GM23338 (cell line): ENCODE results near the gene CST3. TPM values are rescaled to one million over a fixed set of nuclear protein-coding genes. Genes with fewer than 3 reads are reported as not detected.

ENCODE experiments used
- ATAC-seq: fragments of 200-7000 bp; cut with Tn5 transposase; 3 replicates; pipeline ENCODE4 v1.9.1; 2020
- DNase-seq: peaks from one replicate; pipeline ENCODE4 v3.0.0-alpha.2; 2015; ENCODE audit warnings: low spot score
- H2AFZ ChIP-seq: fragments of 200-600 bp; sonication (generic); 2 replicates; pipeline ENCODE4 v1.8.0; 2016; ENCODE audit warnings: antibody characterized with exemption, mild to moderate bottlenecking, moderate library complexity
- H3F3A ChIP-seq: fragments of 200-600 bp; sonication (generic); replicated peaks from 2 replicates; pipeline ENCODE4 v1.8.0; 2017; ENCODE audit warnings: antibody characterized with exemption, mixed run types, low read depth
- H3K27ac ChIP-seq: fragments of 200-600 bp; sonication (generic); 2 replicates; pipeline ENCODE4 v1.6.1; 2016; ENCODE audit warnings: low read depth
- H3K27me3 ChIP-seq: fragments of 200-600 bp; sonication (generic); 2 replicates; pipeline ENCODE4 v1.8.0; 2016; ENCODE audit warnings: mild to moderate bottlenecking, mixed run types, moderate library complexity; ENCODE audit not compliant: insufficient read depth
- H3K36me3 ChIP-seq: fragments of 200-600 bp; sonication (generic); 2 replicates; pipeline ENCODE4 v1.8.0; 2016; ENCODE audit warnings: mild to moderate bottlenecking; ENCODE audit not compliant: insufficient read depth
- H3K4me1 ChIP-seq: fragments of 200-600 bp; sonication (generic); 2 replicates; pipeline ENCODE4 v1.8.0; 2016; ENCODE audit warnings: mild to moderate bottlenecking, moderate library complexity; ENCODE audit not compliant: insufficient read depth
- H3K4me2 ChIP-seq: fragments of 200-600 bp; sonication (generic); 2 replicates; pipeline ENCODE4 v1.7.1; 2017; ENCODE audit warnings: mixed run types
- H3K4me3 ChIP-seq: fragments of 200-600 bp; sonication (generic); 2 replicates; pipeline ENCODE4 v1.6.1; 2016; ENCODE audit warnings: mixed run types
- H3K79me2 ChIP-seq: fragments of 200-600 bp; sonication (generic); replicated peaks from 2 replicates; pipeline ENCODE4 v1.8.0; 2017; ENCODE audit warnings: mild to moderate bottlenecking; ENCODE audit not compliant: insufficient read depth
- H3K9me2 ChIP-seq: fragments of 200-600 bp; sonication (generic); 2 replicates; pipeline ENCODE4 v1.8.0; 2017; ENCODE audit not compliant: insufficient read depth
- H4K20me1 ChIP-seq: fragments of 200-600 bp; sonication (generic); replicated peaks from 2 replicates; pipeline ENCODE4 v1.8.0; 2017; ENCODE audit warnings: mild to moderate bottlenecking; ENCODE audit not compliant: insufficient read depth
- H3K27ac Mint-ChIP-seq: 2 replicates; pipeline ENCODE4 v1.8.0; 2020; ENCODE audit warnings: inconsistent platforms, mild to moderate bottlenecking, moderate library complexity, mixed read lengths
- H3K27me3 Mint-ChIP-seq: 3 replicates; pipeline ENCODE4 v1.8.0; 2022; ENCODE audit warnings: low read depth, mild to moderate bottlenecking, moderate library complexity, mixed read lengths, inconsistent platforms; ENCODE audit not compliant: insufficient read depth, poor library complexity
- H3K36me3 Mint-ChIP-seq: 3 replicates; pipeline ENCODE4 v1.8.0; 2021; ENCODE audit warnings: low read depth, mild to moderate bottlenecking, inconsistent platforms, moderate library complexity, mixed read lengths
- H3K4me1 Mint-ChIP-seq: 3 replicates; pipeline ENCODE4 v1.8.0; 2020; ENCODE audit warnings: mild to moderate bottlenecking, inconsistent platforms, mixed read lengths
- H3K4me3 Mint-ChIP-seq: 3 replicates; pipeline ENCODE4 v1.8.0; 2021; ENCODE audit warnings: moderate library complexity, mild to moderate bottlenecking, inconsistent platforms, mixed read lengths
- H3K9me3 Mint-ChIP-seq: 3 replicates; pipeline ENCODE4 v1.8.0; 2020; ENCODE audit warnings: moderate library complexity, mild to moderate bottlenecking, inconsistent platforms, mixed read lengths
- EZH2 ChIP-seq: fragments of 200-600 bp; sonication (generic); IDR thresholded peaks from one replicate; pipeline ENCODE4 v1.8.0; 2017; ENCODE audit warnings: antibody characterized with exemption, mild to moderate bottlenecking, low read depth; ENCODE audit not compliant: unreplicated experiment
- JUNB ChIP-seq: IDR thresholded peaks from one replicate; pipeline ENCODE4 v1.6.1; 2016; ENCODE audit warnings: antibody characterized with exemption; ENCODE audit not compliant: unreplicated experiment
- STAT1 ChIP-seq: IDR thresholded peaks from one replicate; pipeline ENCODE4 v1.6.1; 2016; ENCODE audit warnings: antibody characterized with exemption; ENCODE audit not compliant: unreplicated experiment
- polyA plus RNA-seq: library from polyadenylated mRNA; unstranded; fragments of >200 nt; fragmentation: Nextera tagmentation; extraction: Ambion mirVana; gene quantifications from 2 replicates; pipeline ENCODE4 v1.2.1, GENCODE V29; 2016
- total RNA-seq: library from RNA; depleted of rRNA; stranded (reverse); fragments of >200 nt; shearing (Covaris generic); gene quantifications from 2 replicates; pipeline ENCODE4 v1.2.3, GENCODE V29; 2014
- TF ChIP-seq, protein P1 (sequence below): IDR thresholded peaks from 2 replicates; pipeline ENCODE4 v1.6.1; 2016; ENCODE audit warnings: antibody characterized with exemption
- TF ChIP-seq, protein P2 (sequence below), 2 experiments: fragments of 200-600 bp in 1 of 2; sonication (generic) in 1 of 2; conservative IDR thresholded peaks; 2 replicates each; pipeline versions ENCODE4 v1.5.1 to v1.6.1; 2016 to 2017; ENCODE audit warnings: antibody characterized with exemption in 2 of 2, low read depth in 2 of 2, mild to moderate bottlenecking in 2 of 2, moderate library complexity in 1 of 2
- TF ChIP-seq, protein P3 (sequence below): IDR thresholded peaks from one replicate; pipeline ENCODE4 v1.6.1; 2018; ENCODE audit warnings: antibody characterized with exemption; ENCODE audit not compliant: unreplicated experiment

CST3 gene
- total and polyA plus RNA-seq, 2 experiments from 2014 or later, result 51.8 to 71.5 TPM

DNA sequence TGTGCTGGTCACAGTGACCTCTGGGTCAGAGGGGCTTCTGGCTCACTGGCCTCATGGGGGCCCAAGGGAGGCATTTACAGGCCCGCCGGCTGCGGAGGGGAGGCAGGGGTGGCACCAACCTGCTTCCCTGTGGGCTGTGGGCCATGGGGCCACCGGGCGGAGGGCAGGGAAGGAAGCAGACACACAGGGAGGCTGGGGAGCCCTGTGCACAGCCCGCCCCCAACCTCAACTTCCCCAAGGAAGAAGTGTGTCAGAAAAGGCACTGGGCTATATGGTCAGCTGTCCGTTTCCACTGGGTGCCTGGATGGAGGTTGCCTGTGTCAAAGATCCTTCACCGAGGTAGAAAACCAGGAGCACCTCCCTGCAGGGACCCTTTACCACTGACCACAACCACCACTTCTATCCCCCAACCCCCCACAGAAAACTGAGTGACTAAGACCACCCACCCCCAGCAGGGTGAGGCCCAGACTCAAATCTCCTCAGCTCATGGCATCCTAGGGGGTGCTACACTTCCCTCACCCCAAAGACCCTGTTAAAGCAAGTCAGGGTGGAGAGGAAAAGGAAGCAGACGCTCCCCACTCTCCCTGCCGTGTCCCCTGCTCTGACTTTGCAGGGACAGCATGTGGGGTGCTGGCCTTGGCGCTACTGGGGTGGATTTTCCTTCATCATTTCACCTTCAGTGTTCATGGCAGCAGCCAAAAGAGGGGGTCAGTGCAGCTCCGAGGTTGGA, 5.6 kb downstream of the CST3 start:
- H3K9me3 Mint-ChIP-seq, result peaks cover 2% of the 10 kb centered on the region; the same call in 1 of the 3 replicates
- Histone ChIP-seq H3K4me1 (peaks cover 15% of the 10 kb centered on the region; the same call in 1 of the 2 replicates), H4K20me1 (no peaks in the 10 kb centered on the region), H3K36me3 (no peaks in the 10 kb centered on the region), H3K4me3 (no peak overlapping the region), H3K27me3 (peaks cover 12% of the 10 kb centered on the region), H2AFZ (no peak overlapping the region), H3K27ac (no peak overlapping the region), H3K9me2 (peaks cover 6% of the 10 kb centered on the region; the same call in 1 of the 2 replicates), H3K4me2 (no peak overlapping the region), H3K79me2 (no peaks in the 10 kb centered on the region), H3F3A (no peaks in the 10 kb centered on the region)
- H3K27me3 Mint-ChIP-seq, result peaks cover 16% of the 10 kb centered on the region
- peaks cover 16% of the 10 kb centered on the region for H3K4me1 Mint-ChIP-seq
- DNase-seq (no peak), ATAC-seq (no peak)
- H3K36me3 Mint-ChIP-seq, result no peaks in the 10 kb centered on the region; the same call in 2 of the 3 replicates
- no peak overlapping the region for H3K4me3 Mint-ChIP-seq
- TF ChIP-seq STAT1, result no peak
- TF ChIP-seq, protein P1, sequence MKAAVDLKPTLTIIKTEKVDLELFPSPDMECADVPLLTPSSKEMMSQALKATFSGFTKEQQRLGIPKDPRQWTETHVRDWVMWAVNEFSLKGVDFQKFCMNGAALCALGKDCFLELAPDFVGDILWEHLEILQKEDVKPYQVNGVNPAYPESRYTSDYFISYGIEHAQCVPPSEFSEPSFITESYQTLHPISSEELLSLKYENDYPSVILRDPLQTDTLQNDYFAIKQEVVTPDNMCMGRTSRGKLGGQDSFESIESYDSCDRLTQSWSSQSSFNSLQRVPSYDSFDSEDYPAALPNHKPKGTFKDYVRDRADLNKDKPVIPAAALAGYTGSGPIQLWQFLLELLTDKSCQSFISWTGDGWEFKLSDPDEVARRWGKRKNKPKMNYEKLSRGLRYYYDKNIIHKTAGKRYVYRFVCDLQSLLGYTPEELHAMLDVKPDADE, result no peak
- H3K27ac Mint-ChIP-seq, result no peak overlapping the region

DNA sequence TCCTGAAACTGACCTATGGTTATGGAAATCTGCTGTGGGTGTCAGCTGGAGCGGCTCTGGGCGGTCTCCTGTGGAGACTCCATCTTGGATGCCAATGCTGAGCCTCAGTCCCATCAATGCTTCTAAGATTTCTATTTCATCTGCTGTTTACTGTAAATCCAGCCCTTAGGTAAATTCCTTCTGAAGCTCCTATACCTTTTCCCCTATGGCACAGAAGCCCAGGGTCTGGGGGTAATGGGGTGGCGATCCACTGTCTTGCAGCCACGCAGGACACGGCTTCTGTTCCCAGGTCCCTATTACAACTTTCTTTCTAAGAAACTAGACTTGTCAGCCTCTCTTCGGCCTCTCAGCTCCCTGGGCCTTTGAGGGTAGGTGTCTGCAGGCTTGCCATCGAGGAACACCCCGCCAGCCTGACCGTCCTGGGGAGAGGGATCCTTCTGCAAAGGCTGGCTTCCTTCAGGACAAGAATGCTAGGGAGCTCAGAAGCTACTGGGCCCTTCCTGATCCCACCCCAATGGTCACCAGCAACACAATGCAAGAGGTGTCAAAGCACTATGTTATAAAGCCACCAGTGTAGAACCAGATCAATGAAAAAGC, 6.4 kb downstream of the CST3 start:
- H3K4me3 ChIP-seq, result no peak overlapping the region
- Mint-ChIP-seq H3K4me3 (no peak overlapping the region), H3K27ac (no peak overlapping the region), H3K36me3 (no peaks in the 10 kb centered on the region; the same call in 2 of the 3 replicates), H3K4me1 (peaks cover 8% of the 10 kb centered on the region; the same call in 2 of the 3 replicates), H3K9me3 (no peaks in the 10 kb centered on the region; the same call in 2 of the 3 replicates), H3K27me3 (peaks cover 8% of the 10 kb centered on the region)
- H3K36me3 ChIP-seq, result no peaks in the 10 kb centered on the region
- H4K20me1 ChIP-seq, result no peaks in the 10 kb centered on the region
- H3F3A ChIP-seq, result no peaks in the 10 kb centered on the region
- H3K4me1 ChIP-seq, result peaks cover 11% of the 10 kb centered on the region; the same call in 1 of the 2 replicates
- no peak overlapping the region for H2AFZ ChIP-seq
- DNase-seq (no peak), ATAC-seq (no peak)
- H3K27me3 ChIP-seq, result peaks cover 5% of the 10 kb centered on the region; the same call in 1 of the 2 replicates
- no peak overlapping the region for H3K4me2 ChIP-seq
- H3K9me2 ChIP-seq, result peaks cover 6% of the 10 kb centered on the region; the same call in 1 of the 2 replicates
- no peak overlapping the region for H3K27ac ChIP-seq
- H3K79me2 ChIP-seq, result no peaks in the 10 kb centered on the region
- no peak for TF ChIP-seq JUNB
- TF ChIP-seq EZH2, result no peak
- TF ChIP-seq, protein P2, sequence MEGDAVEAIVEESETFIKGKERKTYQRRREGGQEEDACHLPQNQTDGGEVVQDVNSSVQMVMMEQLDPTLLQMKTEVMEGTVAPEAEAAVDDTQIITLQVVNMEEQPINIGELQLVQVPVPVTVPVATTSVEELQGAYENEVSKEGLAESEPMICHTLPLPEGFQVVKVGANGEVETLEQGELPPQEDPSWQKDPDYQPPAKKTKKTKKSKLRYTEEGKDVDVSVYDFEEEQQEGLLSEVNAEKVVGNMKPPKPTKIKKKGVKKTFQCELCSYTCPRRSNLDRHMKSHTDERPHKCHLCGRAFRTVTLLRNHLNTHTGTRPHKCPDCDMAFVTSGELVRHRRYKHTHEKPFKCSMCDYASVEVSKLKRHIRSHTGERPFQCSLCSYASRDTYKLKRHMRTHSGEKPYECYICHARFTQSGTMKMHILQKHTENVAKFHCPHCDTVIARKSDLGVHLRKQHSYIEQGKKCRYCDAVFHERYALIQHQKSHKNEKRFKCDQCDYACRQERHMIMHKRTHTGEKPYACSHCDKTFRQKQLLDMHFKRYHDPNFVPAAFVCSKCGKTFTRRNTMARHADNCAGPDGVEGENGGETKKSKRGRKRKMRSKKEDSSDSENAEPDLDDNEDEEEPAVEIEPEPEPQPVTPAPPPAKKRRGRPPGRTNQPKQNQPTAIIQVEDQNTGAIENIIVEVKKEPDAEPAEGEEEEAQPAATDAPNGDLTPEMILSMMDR (conservative IDR thresholded peaks at IDR 0.05; ENCODE audit: low read depth in 2 of 2), result no peak
- TF ChIP-seq, protein P3, sequence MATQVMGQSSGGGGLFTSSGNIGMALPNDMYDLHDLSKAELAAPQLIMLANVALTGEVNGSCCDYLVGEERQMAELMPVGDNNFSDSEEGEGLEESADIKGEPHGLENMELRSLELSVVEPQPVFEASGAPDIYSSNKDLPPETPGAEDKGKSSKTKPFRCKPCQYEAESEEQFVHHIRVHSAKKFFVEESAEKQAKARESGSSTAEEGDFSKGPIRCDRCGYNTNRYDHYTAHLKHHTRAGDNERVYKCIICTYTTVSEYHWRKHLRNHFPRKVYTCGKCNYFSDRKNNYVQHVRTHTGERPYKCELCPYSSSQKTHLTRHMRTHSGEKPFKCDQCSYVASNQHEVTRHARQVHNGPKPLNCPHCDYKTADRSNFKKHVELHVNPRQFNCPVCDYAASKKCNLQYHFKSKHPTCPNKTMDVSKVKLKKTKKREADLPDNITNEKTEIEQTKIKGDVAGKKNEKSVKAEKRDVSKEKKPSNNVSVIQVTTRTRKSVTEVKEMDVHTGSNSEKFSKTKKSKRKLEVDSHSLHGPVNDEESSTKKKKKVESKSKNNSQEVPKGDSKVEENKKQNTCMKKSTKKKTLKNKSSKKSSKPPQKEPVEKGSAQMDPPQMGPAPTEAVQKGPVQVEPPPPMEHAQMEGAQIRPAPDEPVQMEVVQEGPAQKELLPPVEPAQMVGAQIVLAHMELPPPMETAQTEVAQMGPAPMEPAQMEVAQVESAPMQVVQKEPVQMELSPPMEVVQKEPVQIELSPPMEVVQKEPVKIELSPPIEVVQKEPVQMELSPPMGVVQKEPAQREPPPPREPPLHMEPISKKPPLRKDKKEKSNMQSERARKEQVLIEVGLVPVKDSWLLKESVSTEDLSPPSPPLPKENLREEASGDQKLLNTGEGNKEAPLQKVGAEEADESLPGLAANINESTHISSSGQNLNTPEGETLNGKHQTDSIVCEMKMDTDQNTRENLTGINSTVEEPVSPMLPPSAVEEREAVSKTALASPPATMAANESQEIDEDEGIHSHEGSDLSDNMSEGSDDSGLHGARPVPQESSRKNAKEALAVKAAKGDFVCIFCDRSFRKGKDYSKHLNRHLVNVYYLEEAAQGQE, result no peak
- no peak for TF ChIP-seq STAT1
